HepG2 (cell line): ENCODE data around the gene NKX1-2. TPM values are rescaled to one million over a fixed set of nuclear protein-coding genes. Genes with fewer than 3 reads are reported as not detected.
A peak's percentile ranks its signal among the peaks of the same experiment; 100 is the strongest.

Source experiments
- CEBPB ChIP-seq: IDR thresholded peaks from 2 replicates; pipeline ENCODE4 v1.6.1; 2011; ENCODE audit warnings: low read depth, low read length, improper control_type of control experiment, borderline replicate concordance
- E2F5 ChIP-seq: sonication (generic); formaldehyde crosslinking; conservative IDR thresholded peaks from 2 replicates; pipeline ENCODE4 v1.4.0; 2020; ENCODE audit warnings: missing genetic modification reagents
- HNRNPH1 ChIP-seq: fragments of 200-400 bp; formaldehyde crosslinking; optimal IDR thresholded peaks from 2 replicates; pipeline ENCODE3; 2017; ENCODE audit warnings: mild to moderate bottlenecking, low read depth, low read length
- MXD3 ChIP-seq: IDR thresholded peaks from 2 replicates; pipeline ENCODE4 v1.6.1; 2016; ENCODE audit warnings: mild to moderate bottlenecking, missing biosample characterization, missing genetic modification reagents
- SMARCE1 ChIP-seq: fragments of 450-650 bp; IDR thresholded peaks from 2 replicates; pipeline ENCODE4 v1.6.1; 2017; ENCODE audit warnings: borderline replicate concordance
- TFE3 ChIP-seq: IDR thresholded peaks from 2 replicates; pipeline ENCODE4 v1.6.1; 2016
- ZBTB40 ChIP-seq, 2 experiments: fragments of 450-650 bp in 1 of 2; sonication (generic) in 1 of 2; formaldehyde crosslinking in 1 of 2; IDR thresholded peaks; 2 replicates each; pipeline versions ENCODE4 v1.6.1 to v1.8.0; 2016 to 2022; ENCODE audit warnings: antibody characterized with exemption in 1 of 2, mild to moderate bottlenecking in 1 of 2, missing genetic modification reagents in 1 of 2
- ZBTB49 ChIP-seq: sonication (generic); formaldehyde crosslinking; IDR thresholded peaks from 2 replicates; pipeline ENCODE4 v1.4.0; 2020; ENCODE audit warnings: missing genetic modification reagents, borderline replicate concordance
- ZNF136 ChIP-seq: sonication (generic); formaldehyde crosslinking; IDR thresholded peaks from 2 replicates; pipeline ENCODE4 v1.8.1; 2022; ENCODE audit warnings: low read depth, mild to moderate bottlenecking, moderate library complexity, missing genetic modification reagents
- ZNF275 ChIP-seq: sonication (generic); formaldehyde crosslinking; IDR thresholded peaks from 2 replicates; pipeline ENCODE4 v1.8.0; 2022; ENCODE audit warnings: missing genetic modification reagents, mild to moderate bottlenecking, inconsistent platforms, borderline replicate concordance
- ZNF7 ChIP-seq: IDR thresholded peaks from 2 replicates; pipeline ENCODE4 v1.6.1; 2016; ENCODE audit warnings: missing biosample characterization, missing genetic modification reagents
- polyA plus RNA-seq, 8 experiments: library from polyadenylated mRNA; depleted of rRNA in 3 of 8; stranded (reverse) in 7 of 8; unstranded in 1 of 8; fragments of >200 nt; fragmentation: Illumina TruSeq in 4 of 8; extraction: Trizol in 4 of 8; gene quantifications; 2 replicates each; pipeline versions ENCODE4 v1.2.1 to v1.2.3, GENCODE V29; 2011 to 2016; ENCODE audit warnings: low read depth in 4 of 8, missing spikeins in 1 of 8, mixed read lengths in 1 of 8; ENCODE audit not compliant: insufficient read depth in 1 of 8
- total RNA-seq, 5 experiments: library from RNA; depleted of rRNA; stranded (reverse); fragments of >200 nt; fragmentation: Illumina TruSeq; extraction: Trizol; gene quantifications; 2 replicates each; pipeline ENCODE4 v1.2.3, GENCODE V29; 2016; ENCODE audit warnings: low read depth in 1 of 5

Gene NKX1-2
- total and polyA plus RNA-seq, 2 of the 13 experiments (the other 11 are each of a cell fraction or from before 2014, with no cell fraction given), result not detected

GRCh38 chr10:124417895-124418725, 31.7 kb downstream of the NKX1-2 start (continued):
- TF ChIP-seq ZNF275 (CRISPR knock-in tag) (no peak), ZNF136 (CRISPR knock-in tag) (no peak), HNRNPH1 (no peak), SMARCE1 (no peak), E2F5 (CRISPR knock-in tag) (no peak), ZBTB40 (IDR thresholded peaks at IDR 0.05) (no peak), ZBTB40 (CRISPR knock-in tag; IDR thresholded peaks at IDR 0.05) (no peak), CEBPB (no peak), TFE3 (CRISPR knock-in tag) (0 out of 2 replicates have a peak, but pooled peaks have one; percentile 29), ZNF7 (CRISPR knock-in tag) (no peak), MXD3 (CRISPR knock-in tag) (no peak; the same call in 1 of the 2 replicates), ZBTB49 (CRISPR knock-in tag) (no peak)
